Erythroblast (primary cell): ENCODE data around the gene P2RY12.

Source experiments
- GATA1 ChIP-seq: IDR thresholded peaks from 2 replicates; pipeline ENCODE4 v1.6.1; 2011; ENCODE audit warnings: low read depth, mild to moderate bottlenecking, control low read depth, low read length, moderate library complexity
- POLR2A ChIP-seq: IDR thresholded peaks from 2 replicates; pipeline ENCODE4 v1.6.1; 2011; ENCODE audit warnings: mild to moderate bottlenecking, low read length

DNA sequence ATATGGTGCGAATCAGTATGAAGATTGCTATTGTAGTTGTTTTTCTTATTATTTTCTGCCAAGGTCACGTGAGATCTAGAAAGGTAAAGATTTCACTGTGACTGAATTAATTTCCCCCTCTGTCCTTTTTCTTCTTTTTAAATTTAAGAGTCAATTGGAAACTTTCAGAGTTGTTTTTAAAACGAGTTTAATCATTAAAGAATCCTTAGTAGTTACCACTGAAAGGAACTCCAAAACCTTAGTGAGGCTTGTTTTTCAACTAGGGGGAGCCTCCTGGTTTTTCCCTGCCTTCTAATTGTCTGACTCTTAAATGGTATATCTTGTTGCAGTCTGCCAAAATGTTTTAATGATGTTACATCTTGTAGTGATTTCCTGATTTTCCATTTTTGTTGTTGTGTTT, 17.6 kb downstream of the P2RY12 start:
- TF ChIP-seq POLR2A (no peak), GATA1 (no peak)
